ENCODE measurements around the gene CD200R1L.

DNA sequence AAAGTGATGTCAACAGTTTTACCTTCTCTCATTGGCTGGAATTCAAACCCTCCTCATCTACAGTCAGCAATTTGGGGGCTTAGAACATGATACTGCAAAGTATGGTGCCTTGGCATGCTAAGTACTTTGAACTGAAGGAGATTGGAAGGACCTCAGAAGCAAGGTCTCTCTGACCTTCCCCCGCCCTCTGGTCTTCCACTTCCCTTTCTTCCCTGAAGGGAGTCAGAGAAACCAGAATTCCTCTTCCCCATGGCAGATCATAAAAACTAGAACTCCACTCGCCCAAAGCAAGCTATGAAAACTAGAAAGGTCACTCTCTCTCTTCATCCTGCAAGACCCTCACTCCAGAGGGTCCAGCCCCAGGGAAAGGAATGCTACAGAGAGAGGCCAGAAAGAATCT is 64.2 kb downstream of the CD200R1L start:
- TF ChIP-seq POLR2A (IDR thresholded peaks at IDR 0.05; ENCODE audit: low read depth, low read length) (no peak), TAF1 (IDR thresholded peaks at IDR 0.05; ENCODE audit: low read depth, low read length) (no peak)
